ENCODE results near the gene POLR2C.

POLR2C gene

DNA sequence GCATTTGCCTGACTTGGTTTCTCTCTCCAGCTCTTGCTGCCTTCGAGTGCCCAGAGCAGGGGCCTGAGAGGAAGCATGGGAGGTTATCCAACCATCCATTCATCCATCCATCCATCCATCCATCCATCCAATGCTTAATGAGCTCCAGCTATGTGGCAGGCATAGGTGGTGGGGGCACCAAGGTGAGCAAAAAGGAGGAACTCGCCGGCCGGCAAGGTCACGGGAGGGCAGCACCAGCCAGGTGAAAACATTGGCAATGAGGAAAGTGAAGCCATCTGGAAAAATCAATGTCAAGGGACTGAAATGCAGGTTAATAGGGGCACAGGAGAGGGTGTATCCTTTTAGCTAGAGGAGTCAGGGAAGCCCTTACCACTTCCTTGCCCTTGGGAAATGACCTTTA is 42.0 kb downstream of the POLR2C start:
- no peak for DNase-seq

- DNase-seq: no peak
Observed at GRCh38 chr16:57505169-57505568, 42.7 kb downstream of the POLR2C start.

DNA sequence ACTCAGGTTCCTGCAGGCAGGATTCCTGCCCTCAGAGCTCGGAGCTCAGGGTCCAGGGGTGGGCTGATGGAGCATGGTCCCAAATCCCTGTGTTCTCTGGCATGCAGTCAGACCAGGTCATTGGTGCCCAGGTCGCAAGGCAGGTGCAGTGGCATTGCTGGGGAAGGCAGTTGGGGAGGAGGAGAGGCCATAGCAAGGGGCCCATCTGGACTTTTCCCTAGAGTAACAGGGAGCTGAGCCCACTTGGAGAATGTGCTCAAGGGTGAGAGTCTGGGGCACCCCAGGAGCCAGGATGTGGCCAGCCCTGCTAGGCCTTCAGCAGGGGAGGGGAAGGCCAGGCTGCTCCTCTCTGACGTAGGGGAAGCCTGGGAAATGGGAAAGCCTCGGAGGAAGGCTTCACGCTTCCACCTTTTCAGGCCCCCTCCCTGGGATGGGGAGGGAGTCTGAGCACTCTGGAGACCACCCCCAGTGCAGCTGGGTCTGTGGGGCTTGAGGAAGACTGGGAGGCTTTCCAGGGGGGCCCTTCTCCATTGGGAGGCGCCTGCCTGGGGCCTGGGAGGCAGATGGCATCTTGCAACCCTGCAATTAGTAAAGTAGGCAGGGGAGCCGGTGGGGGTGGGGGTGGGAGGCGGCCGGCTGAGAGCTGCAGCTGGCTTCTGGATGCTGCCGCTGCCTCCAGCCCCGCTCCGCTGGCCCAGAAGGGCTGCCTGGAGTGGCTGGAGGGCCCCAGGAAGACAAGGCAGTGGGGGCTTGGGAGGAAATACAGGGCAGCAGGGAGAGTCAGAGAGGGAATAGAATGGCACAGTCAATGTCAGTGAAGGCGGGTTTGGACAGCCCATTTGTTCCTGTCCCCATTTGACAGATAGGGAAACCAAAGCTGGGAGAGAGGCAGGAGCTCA is 44.9 kb downstream of the POLR2C start:
- no peak for DNase-seq

DNA sequence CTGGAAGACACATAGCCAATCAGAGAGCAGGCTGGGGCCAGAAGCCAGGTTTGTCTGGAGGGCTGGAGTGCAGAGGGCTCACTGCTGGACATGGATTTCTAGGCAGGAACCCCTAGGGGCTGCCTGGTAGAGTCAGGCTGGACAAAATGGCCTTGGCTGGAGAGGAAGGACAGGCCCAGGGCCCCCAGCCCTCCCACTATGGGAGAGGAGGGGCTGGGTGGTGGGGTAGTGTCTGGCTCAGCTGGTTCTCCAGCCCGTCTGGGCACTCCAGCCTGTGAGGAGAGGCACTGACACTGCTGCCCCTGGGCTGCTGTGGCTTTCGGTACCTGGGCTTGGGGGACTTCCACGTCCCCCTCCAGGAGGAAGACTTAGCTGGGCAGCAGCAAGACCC is 45.6 kb downstream of the POLR2C start:
- DNase-seq: no peak

DNA sequence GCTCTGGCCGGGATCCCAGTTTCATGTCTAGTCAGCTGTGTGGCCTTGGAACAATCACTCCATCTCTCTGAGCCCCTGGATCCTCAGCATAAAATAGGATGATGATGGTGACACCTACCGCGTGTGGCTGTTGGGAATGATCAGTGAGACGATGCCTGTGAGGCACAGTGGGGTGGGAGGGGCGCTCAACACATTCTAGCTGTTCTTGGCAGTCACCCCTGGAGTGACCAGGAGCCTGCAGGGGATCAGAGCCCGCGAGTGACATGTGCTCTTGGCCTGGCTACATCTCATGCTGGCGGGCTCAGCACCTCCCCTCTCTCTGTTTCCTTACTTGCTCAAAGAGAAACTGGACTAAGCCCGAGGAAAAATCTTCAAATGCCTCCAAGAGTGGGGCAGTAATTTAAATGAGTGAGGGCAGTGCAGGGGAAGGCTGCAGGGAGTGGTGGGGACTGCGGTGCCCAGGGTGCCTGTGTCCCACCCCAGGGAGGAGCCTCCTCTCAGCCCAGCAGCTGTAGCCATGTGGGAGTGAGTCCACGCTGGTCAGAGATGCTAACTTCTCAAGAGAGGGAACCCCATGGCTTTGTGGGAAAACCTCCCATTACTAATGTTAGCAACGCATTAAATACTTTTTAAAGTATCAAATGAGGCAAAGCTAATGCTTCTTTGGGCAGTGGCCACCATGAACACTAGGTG is 46.9 kb downstream of the POLR2C start:
- DNase-seq: no peak

DNA sequence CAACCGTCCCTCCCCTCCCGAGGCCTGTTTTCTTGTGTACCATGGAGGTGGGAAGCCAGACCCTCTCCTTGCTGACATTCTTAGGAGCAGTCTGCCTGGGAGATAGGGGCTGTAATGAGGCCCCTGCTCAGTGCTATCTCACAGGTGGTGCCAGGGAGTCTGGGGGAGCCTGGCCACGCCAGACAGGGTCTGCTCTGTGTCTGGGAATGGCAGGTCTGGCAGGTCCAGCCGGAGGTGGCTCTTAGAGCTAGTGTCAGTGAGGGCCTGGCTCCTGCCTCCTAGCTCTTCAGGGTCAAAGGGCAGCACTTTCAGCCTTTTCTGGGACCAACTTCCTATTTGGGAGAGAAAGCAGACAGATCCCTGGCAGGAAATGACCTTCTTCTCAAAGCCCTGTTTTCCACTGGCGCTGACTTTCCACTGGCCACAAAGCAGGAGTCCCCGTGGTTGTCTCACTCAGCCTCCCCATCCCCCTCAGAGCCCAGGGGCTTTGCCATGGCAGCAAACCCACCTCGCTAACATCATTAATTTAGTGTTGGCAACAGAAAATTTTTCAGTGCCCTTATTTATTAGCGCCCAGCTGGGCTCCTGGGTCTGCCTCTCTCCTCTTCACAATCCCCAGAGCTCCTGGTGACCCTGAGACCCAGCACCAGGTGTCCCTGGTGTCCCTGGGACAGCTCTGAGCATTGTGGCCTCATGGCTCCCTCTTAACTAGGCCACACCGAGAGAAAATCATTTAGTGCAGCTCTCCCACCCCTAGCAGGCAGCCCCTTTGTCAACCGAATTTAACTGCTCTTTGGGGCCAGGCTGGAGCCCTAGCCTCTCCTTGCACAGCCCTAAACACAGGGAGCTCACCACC is 47.8 kb downstream of the POLR2C start:
- DNase-seq: no peak

- DNase-seq: no peak
Observed at GRCh38 chr16:57512296-57513001, 50.0 kb downstream of the POLR2C start.

DNA sequence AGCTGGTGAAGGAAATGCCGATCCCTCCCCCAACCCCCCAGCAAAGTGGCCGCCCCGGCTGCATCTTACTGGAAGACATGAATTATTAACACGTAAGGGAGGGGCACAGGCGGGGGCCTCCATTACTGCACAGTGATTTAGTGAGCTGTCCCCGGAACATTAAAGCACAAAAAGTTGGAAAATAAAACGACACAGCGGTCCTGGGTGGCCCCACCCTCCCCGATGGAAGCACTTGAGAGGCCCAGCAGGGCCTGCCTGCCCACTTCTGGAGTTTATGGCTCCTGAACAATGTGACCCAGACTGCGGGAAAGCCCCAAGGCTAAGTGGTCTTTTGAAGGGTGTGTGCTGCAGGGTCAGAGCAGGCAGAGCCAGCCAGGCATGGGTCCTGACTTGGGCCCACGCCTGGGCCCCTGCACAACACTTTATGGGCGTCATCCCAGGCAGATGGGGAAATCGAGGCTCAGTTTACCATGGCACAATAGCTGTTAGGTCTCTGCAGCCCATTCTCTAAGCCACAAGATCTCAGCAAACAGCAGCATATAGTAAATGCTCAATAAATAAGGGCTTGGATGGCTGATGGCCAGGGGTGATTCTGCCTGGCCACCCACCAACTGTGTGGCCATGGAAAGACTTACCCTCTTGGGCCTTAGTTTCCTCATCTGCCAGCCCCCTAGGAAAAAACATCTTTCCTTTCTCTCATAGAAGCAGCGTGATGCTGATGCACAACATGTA is 51.1 kb downstream of the POLR2C start:
- no peak for DNase-seq

- no peak for DNase-seq
Observed at GRCh38 chr16:57514371-57514770, 51.9 kb downstream of the POLR2C start.

DNA sequence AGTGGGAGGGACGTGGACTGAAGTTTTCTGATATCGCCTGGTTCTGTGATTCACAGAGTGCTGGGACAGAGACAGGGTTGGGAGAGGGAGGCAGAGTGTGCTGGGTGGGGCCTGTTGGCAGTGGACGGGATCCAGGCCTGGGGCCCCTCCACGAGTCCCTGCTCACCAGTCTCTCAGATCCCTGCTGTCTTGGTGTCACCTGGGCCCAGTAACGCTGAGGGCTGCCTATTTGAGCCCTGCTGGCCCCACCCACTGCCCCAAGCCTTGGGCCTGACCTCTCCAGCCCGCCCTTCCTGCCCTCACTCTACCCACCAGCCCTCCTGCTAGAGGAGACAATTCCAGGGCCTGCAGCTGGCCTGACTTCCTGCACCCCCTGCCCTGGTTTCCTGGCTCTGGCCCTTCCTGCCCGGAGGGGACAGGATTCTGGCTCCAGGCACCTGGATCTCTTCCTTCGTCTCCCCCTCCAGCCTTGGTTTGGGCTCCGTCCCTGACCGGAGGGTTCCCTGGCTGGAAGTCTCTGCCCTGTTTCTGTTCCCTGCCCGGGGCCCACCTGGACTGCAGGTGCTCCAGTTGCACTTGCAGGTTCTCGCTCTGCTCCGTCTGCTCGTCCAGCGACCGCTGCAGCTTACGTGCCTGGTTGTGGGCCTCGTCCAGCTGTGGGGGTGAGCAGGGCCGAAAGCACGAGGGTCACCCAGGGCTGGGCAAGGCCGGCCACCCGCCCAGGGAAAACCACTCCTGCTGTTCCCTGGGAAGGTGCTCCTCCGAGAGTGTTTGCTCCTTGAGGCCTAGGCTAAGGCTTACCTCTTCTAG is 52.5 kb downstream of the POLR2C start:
- no peak for DNase-seq

GRCh38 chr16:57516176-57516725 is 53.8 kb downstream of the POLR2C start:
- no peak for DNase-seq

GRCh38 chr16:57516773-57517172 is 54.3 kb downstream of the POLR2C start:
- DNase-seq: no peak

DNA sequence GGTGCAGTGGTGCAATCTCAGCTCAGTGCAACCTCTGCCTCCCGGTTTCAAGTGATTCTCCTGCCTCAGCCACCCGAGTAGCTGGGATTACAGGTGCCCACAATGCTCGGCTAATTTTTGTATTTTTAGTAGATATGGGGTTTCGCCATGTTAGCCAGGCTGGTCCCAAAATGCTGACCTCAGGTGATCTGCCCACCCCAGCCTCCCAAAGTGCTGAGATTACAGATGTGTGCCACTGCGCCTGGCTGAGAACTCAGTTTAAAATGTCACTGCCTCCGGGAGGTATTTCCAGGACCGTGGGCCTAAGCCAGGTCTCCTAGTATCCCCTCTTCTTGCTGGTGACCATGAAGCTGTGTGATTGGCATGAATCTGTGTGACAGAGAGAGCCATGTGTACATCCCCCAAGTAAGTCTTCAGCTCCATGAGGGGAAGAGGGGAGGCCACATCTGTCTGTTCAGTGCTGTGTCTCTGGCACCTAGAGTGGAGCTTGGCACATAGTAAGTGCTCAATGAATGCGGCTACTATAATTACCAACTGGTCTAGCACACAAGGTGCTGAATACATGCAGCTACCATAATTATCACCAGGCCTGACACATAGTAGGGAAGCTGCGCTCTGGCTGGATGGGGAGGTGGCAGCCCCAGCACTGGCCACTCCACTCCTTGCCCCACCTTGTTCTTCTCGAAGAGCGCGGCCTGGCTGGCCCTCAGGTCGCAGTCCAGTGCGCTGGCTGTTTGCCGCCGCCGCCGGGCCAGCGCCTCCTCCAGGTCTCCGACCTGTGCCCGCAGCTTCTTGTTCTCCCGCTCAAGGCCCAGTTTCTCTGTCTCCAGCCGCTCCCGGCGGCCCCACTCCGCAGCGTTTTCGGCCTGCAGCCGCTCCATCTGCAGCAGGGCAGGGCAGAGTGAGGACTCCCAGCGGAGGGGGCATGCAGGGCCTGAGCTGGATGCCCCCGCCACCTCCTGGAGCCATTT is 55.2 kb downstream of the POLR2C start:
- no peak for DNase-seq

- no peak for DNase-seq
Observed at GRCh38 chr16:57518520-57518919, 56.0 kb downstream of the POLR2C start.

GRCh38 chr16:57518922-57519321 is 56.4 kb downstream of the POLR2C start:
- DNase-seq: no peak

DNA sequence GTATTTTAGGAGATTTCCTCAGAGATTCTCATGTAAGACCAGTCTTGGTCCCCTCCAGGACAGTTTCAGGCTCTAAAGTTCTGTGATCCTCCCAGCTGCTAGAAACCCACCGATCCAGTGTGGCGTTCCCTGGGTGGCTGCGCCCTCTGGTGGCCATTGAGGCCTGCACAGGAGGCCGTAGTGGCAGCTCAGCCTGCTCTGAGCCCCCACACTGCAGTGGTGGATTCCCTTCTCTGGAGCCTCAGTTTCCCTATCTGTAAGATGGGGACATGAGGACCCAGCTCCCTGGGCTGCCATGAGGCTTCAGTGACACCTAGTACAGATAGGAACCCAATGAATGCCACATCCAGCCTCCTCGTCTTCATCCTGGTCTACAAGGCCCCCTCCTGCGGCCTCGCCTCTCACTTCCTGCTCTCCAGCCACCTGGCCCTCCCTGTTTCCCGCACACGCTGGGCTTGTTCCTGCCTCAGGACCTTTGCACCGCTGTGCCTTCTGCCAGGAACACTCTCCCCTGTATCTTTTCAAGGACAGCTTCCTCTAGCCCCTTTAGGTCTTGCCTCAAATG is 57.4 kb downstream of the POLR2C start:
- no peak for DNase-seq

Data from DMS153 (cell line).